Hematopoietic multipotent progenitor cell treated with erythropoietin and hydrocortisone succinate and interleukin-3 and kit ligand, for 8 days (in vitro differentiated cells): ENCODE data around the gene LRRC72.
"Not testable (repeated sequence)": the region's sequence is repeated elsewhere in the genome, so short reads cannot be mapped to it uniquely, and the experiment has no call there.

ENCODE experiments used
- DNase-seq: peaks from one replicate; pipeline ENCODE4 v3.0.0-alpha.2; 2015

LRRC72 gene

DNA sequence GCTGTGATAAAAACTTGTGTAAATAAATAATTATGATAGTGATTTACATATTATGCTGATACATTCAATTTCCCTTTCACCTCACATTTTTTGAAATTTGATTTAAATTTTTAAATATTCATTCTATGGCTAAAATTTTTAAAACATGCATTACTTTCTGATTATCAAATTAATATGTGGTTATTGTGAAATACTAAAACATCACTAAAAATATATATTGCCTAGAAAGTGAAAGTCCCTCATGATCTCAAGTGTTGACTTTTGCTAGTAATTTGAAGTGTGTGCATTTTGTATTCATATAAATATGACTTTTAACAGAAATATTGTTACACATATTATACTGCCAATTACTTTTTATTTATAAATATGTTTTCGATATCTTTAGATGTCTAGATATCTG lies 3.1 kb downstream of the LRRC72 start:
- no peak for DNase-seq

DNA sequence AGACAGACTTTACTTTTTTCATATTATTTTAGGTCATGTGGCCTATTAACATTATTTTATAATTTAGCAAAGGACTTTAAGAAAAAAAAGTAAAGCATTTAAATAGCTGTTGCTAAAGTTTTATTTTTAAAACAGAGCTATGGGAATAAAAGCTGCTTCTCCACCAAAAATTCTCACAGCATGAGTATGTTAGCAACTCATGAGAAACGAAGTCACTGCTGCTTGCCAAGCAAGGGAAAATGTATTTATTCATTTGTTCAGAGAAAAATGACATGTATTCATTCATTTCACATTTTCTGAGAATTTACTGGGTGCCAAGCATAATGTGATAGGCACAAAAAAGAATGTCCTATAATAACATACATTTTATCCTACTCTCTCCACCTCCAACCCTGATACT lies 5.1 kb downstream of the LRRC72 start:
- no peak for DNase-seq

DNA sequence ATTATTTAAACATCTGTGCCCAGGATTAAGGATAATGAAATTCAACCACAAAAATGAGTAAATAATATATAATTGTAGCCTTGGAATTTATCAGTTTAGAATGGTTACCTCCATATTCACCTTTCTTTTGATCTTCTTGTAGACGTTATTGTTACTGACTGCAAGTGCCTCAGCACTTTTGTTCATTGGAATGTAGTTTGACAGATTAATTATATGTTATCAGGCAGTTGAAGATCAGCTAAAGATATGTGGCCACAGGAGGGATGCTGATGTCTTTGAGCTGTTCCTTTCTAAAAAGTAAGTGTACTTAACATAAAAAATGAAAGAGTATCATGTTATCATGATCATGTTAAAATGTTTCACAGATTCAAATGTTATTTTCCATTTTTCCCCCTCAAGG lies 5.6 kb downstream of the LRRC72 start:
- DNase-seq = no peak

DNA sequence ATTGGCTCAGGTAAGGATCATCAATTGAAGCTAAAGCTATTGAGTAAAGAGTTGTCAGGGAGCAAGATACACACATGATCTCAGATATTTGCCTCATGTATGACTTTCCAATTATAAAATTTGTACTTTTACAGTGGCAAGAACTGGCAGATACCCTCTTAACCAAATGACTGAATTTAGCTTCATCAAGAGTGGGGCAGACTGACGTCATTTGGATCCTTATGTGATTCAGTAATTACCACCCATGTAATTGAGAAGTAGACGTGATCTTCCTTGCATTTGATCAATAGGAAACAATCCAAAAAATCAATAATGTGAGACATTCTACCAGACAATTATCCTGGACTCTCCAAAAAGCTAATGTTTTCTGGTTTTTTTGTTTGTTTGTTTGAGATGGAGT lies 8.9 kb downstream of the LRRC72 start:
- DNase-seq = no peak

DNA sequence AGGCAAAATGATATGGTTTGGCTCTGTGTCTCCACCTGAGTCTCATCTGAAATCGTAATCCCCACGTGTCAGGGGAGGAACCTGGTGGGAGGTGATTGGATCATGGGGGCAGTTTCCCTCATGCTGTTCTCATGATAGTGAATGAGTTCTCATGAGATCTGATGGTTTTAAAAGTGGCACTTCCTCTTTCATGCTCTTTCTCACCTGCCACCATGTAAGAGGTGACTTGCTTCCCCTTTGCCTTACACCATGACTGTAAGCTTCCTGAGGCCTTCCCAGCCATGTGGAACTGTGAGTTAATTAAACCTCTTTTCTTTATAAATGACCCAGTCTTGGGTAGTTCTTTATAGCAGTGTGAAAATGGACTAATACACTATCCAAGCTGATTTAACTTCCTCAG lies 13.9 kb downstream of the LRRC72 start:
- not testable (repeated sequence) for DNase-seq

DNA sequence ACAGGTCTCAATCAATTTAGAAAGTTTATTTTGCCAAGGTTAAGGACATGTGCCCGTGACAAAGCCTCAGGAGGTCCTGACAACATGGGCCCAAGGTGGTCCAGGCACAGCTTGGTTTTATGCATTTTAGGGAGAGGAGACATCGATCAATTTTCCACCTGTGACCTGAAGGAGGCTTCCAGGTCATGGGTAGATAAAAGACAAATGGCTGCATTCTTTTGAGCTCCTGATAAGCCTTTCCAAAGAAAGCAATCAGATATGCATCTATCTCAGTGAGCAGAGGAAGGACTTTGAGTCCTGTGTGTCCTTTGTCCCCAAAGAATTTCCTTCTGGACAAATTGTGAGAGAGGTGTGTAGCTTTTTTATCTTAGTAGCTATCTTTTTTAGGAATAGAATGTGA lies 15.8 kb downstream of the LRRC72 start:
- DNase-seq = no peak

DNA sequence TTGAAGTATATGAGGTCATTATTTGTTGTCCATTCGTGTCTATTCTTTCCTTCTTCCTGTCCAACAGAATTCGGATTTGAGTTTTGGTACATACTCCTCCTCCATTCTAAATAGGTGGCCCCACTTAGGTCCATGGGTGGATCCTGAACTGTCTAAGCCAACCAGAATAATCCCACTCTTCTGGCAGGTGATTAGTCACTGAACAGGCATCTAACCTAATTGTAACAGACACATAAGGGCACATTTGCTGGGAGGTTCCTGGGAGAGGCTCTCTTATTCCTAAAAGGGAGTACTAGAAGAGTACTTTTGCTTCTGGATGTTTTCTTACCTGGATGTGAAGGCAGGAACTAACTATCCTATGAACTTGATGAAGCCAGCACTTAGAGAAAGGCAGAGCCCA lies 16.8 kb downstream of the LRRC72 start:
- DNase-seq = no peak

DNA sequence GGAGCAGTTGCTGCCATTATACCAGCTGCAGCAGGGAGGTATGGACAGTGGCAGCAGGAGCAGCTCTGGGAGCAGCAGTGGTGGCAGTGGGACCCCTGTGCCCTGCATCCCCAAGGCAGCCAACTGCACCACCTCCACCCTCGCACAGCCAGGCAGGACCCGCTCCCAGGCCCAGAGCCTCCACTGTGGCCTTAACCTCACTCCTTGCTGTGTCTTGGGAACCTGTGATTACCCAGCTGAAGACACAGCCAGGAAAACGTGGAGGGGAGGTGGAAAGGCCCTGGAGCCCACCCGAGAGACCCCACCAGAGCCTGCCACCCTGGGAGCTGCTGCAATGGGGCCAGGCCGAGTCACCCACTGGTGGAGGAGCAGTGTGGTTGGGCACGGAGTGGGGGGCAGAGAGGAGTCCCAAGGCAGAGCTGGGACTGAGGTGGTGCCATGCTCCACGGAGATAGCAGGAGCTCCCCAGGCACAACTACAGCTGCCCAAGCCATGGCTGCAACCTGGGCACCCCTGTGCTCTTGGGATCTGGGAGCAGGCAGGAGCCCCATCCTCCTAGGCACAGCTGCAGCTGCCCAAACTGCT lies 20.4 kb downstream of the LRRC72 start:
- DNase-seq = no peak

DNA sequence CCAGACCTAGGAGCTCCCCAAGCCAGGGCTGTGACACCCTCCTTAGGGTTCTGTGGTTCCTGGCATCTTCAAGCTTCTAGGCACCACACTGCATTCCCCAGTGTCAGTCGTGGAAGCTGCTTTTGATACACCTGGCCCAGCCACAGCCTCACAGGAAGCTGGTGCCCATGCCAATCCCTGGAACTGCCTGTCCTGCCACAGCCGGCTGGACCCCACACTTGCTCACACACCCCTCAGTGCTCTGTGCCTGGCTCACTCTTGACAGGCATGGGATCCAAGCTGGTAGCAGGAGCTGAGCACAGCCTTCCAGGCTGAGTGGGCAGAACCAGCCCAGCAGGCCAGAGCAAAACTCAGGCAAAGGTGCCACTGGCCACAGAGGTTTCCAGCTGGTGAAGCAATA lies 21.8 kb downstream of the LRRC72 start:
- no peak for DNase-seq

DNA sequence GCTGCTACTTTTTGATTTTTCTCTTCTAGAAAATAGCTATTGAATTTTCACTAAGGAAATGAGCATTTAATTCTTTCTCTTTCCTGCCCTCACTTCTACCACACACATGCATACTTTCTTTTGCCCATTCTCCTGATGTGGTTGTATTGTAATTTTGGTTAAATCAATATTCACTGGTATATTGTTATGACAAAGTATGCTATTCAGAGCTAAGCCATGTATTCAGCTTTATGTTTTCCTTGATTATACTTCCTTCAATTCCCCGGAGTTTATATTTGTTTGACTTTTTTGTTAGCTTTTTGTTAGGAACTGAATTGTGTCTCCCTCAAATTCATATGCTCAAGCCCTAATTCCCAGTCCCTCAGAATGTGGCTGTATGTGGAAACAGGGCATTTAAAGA lies 24.0 kb downstream of the LRRC72 start:
- DNase-seq = no peak

DNA sequence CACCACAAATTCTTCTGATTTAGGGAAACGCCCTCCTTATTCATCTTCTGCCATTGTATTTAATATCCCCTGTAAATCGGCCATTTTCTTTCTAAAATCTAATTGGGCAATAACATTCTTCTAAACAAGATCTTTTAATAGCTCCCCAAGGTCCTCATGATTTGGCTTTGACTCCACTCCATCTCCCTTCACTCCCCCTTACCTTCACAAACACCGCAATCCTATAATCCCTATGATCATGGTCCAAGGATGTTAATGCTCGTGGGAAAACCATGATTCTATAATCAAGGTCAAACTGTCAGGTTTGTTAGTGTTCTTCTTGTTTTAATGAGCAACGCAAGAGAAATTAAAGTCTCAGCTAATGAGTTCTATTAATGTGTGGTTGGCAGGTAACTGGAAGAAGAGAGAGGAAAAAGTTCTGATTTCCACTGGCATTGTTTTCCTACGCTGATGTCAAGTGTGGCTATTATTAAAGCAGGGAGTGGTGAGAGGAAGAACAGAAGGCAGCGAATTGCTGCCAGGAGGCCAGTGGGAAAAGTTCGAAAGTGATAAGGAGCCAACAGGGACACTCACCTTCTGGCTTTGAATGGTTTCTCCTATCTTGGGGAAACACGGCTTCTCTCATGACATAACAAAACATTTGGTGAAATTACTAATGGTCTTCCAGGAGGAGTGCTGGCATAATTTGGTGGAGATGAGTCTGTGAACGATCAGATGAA lies 28.1 kb downstream of the LRRC72 start:
- no peak for DNase-seq

DNA sequence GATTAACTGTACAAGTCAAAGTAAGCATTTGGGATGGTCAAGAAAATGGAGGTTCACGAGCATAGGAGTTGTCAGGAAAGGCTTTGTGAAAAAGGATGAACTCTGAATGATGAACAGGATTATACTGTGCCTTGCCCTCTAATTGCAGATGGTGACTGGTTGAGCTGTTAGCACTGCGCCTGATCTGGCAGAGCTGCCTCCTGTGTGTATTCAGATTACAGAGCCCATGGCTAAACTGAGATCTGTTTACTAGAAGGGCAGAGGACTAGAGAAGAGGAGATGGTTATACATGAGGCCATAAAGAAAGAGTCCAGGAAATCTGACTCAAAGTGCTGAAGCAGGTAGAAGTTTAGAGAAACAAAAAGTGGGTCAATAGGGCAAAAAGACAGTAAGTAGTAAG lies 29.7 kb downstream of the LRRC72 start:
- DNase-seq = no peak

DNA sequence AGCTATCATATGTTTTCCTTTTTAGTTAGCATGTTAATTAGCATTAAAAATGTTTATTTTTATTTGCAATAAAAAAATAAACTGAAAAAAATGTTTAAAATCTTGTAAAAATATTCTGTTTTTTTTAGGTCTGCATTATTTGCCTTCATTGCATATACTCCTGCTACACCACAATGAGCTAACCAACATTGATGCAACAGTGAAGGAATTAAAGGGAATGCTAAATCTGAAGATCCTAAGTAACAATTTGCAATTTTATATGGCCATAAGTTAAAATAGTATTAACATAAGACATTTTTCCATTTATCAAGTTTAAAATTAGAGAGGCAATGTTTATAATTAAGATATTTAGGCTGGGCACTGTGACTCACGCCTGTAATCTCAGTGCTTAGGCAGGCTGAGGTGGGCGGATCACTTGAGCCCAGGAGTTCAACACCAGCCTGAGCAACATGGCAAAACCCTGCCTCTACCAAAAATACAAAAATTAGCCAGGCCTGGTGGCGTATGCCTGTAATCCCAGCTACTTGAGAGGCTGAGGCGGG lies 32.2 kb downstream of the LRRC72 start:
- DNase-seq = no peak

DNA sequence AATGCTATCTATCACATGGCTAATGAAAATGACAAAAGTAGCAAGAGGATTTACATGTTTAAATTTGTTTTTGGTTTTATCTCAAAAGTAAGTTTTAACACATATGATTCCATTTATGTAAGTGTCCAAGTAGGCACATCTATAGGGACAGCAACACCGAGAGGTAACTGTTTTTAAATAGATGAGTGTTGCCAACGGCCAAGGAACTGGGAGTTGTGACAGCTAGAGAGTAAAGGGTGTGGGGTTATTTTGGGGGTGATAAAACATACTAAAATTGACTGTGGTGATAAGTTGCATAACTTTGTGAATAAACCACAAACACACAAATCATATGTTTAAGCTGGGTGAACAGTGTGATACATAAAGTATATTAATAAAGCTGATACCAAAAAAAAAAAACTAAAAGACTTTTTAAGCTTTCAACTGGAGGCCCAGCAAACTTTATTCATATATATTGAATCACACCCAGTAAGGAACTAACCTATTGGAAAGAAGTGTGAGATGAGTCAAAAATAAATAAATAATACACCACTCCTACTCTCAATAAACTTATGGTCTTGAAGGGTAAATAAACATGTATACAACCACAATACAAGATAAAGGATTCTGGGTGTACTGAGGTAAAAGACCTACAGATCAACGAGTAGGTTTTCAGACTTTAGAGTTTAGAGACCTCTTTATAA lies 33.0 kb downstream of the LRRC72 start:
- no peak for DNase-seq

DNA sequence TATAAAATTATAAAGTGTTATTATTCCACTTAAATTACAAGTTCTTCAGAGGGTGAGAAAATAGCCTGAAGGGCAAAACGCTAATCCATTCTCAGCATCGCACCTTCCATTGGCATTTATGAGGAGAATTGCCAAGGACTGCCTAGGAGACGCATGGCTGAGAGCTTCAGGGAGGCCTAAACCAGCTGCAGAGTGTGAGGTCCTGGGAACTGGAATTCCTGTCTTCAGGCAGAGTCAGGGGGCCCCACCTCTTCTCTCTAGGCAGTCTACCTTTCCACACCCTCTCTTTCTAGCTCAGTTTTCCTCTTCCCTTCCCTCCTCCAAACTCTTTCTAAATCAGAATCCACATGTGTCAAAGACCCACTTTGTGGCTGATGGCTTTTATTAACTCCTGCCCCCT lies 35.3 kb downstream of the LRRC72 start:
- no peak for DNase-seq

DNA sequence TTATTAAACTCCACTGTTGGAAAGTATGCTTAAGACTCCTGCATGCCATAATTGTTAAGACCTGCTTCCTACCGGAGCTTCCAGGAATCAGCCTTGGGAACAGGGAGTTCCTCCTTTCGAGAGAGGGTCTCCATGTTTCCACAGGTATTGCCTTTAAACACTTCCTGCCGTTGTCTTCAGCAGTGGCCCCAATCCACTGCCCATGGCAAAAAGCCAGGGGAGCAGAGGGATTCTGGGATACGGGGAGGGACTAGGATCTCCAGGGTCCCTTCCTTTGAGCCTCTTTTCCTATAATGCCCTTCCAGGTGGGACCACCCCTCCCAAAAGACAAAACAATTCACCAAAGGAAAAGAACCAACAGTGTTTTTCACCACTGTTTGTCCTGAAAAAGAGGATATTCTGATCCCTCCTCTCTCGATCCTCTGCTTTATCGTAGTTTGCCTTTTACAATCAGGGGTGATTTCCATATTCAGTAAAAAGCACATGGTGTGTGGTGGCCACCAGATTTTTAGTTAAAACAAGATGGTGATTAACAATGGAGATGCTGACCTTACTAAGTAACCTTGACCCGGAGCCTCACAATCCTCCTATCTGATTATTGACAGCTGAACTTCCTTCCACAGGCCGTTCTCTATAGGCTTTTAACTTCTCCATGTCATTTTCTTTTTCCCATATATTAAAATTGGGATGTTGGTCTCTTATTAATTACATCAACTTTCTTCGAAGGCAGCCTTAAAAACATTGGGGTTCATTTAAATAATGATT lies 36.0 kb downstream of the LRRC72 start:
- no peak for DNase-seq

DNA sequence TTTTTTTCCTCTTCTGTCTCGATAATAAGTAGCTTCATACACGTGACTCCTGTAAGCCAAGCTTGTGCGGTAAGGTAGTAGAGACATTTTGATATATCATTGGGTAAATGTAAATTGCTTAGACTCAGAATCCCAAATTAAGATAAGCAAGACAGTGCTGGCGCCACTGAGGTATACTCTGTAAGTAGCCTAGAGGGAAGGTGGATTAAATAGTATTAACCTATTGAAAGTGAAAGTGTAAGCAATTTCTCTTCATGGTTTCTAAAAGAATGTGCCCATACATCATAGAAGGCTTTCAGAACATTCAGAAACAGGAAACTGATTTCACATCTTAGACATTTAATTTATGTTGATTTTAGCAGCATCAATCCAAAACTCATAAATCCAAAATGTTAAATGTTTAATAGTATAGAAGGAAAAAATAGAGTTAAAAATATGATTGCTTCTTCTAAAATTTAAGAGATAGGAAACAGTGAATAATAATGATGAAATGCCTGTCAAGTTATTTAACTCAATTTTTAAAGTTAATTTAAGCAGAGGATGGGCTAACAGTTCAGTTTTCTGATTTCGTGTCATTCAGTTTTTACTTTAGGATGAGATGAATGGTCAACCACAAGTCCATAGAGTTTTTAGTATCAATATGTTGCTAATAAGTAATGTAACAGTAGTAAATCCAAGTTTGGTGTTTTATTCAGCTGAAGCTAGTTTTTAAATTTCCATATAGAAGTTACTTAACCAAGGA lies 36.8 kb downstream of the LRRC72 start:
- DNase-seq = no peak

DNA sequence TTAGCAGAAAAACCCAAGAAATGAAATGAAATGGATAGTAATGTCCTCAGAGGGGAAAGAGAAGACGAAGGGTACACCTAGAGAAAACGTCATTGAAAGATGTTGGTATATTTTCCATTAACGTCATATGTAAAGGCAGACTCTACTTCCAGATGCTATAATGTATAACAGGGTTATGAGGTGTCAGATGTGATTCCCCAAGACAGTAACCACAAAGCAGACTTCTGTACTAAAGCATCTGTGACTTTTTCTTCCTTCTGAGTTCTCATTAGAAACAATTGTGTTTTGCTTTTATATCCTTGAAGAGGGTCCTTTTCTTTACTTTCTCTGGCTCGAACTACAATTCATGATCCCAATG lies 37.4 kb downstream of the LRRC72 start:
- no peak for DNase-seq

DNA sequence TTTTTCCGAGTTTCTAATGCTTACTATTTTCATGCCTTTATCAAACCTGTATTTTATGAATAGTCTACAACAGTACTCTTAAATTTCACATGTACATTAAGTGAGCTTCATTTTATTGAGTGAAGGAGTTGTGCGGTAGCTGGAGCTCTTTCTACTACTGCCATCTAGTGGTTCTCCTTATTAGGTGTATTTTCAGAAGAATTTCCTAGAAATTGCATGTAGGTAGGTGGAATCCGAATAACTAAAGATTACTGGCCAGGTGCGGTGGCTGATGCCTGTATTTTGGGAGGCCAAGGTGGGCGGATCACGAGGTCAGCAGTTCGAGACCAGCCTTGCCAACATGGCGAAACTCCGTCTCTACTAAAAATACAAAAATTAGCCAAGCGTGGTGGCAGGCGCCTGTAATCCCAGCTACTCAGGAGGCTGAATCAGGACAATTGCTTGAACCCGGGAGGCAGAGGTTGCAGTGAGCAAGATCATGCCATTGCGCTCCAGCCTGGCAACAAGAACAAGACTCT lies 38.3 kb downstream of the LRRC72 start:
- peak; percentile 68 for DNase-seq

DNA sequence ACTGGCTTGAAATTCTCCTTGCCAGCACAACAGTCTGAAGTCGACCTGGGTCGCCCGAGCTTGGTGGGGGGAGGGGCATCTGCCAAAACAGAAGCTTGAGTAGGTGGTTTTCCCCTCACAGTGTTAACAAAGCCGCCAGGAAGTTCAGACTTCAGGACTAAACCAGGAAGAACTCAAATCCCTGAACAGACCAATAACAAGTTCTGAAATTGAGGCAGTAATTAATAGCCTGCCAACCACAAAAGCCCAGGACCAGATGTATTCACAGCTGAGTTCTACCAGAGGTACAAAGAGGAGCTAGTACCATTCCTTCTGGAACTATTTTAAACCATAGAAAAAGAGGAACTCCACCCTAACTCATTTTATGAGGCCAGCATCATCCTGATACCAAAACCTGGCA lies 45.3 kb downstream of the LRRC72 start:
- no peak for DNase-seq

DNA sequence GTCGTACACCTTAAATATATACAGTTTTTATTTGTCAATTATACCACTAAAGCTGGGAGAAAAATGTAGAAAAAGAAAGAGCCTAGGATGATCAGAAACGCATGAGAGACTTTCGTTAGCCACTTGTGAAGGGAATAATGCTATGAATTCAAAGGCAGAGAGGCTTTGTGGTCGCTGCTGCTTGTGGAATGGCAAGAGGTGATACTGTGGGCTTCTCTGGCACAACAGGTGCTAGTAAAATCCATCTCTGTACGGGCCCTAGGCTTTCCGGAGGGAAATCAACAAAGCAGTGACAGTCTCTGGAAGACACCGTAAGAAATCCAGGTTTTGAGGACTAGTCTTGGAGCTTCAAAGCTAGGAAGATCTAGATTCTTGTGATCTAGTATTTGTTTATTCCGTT lies 52.6 kb downstream of the LRRC72 start:
- DNase-seq = no peak

DNA sequence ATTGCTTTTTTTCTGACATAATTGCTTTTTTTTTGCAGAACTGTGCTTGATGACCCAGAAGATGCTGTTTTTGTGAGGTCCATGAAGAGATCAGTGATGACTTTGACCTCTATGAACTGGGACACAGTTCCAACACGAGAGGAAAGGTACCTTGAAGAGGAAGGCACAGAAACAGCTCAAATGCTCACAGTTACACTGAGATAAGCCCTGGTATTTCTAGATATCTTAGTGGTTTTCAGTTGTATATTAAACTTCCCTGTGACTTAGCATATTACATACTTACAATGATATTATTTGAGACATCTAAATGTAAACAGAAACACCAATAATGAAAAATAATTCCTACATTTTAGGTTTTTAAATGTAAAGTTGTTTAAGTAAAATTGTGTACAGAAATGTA lies 54.7 kb downstream of the LRRC72 start:
- peak; percentile 53 for DNase-seq

DNA sequence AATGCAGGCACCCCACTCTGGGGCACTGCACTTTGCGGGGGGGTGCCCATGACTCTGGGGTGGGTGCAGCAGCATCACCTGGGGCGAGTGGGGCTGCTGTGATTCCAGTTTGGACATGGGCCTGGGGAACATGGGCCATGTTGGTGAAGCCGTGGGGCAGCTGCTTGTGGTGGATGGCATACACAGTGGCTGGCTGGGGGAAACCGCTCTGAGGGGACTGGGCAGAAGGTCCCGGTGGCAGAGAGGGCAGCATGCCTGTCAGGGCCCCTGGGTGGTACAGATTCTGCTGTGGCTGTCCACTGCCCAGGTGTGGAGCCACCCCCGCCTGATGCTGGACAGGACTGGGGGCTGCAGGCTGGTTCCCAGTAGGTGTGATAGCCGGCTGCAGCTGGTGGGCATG lies 57.2 kb downstream of the LRRC72 start:
- no peak for DNase-seq
